Activated T-cell treated with anti-CD3 and anti-CD28 coated beads for 1 hour (primary cell): ENCODE results near the gene NACA2.
"Not testable (repeated sequence)": the region's sequence is repeated elsewhere in the genome, so short reads cannot be mapped to it uniquely, and the experiment has no call there.

Experiments
- DNase-seq: peaks from one replicate; pipeline ENCODE4 v3.0.0-alpha.2; 2020; ENCODE audit warnings: low read depth

The NACA2 gene

DNA sequence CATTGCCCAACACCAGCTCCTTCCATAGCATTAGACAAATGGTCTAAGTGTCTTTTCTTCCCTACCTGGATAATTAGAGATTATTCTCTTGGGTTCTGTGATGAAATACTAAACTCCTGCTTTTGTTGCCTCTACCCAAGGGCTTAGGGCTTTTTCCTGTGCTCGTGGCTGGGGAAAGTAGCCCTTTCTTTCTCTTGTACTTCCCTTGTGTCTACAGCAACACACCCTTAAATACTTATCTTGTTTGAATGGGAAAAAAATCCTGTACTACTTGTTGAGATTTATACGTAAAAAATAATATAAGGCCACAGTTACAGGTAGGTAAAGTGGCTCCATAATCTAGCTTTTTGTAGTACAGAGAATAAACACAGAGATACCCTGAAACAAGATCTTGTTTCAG, 7.0 kb upstream of the NACA2 start:
- no peak for DNase-seq

DNA sequence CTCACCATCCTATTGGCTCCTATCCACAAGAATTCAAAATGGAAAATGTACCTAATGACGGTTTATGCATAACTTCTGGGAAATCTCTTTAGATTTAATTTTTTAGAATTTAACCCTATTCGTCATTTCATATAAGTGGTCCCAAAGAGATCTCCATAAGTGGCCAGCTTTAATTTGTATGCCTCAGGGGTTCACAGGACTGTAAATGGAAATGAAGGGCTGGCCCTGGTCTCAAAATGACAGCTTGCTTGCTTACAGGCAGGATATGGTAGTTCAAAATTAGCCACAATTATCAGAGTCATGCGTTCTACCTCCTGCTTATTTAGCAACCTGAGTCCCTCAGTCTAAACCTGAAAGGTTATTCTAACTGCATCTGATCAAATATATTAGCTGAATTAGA, 6.6 kb upstream of the NACA2 start:
- no peak for DNase-seq

DNA sequence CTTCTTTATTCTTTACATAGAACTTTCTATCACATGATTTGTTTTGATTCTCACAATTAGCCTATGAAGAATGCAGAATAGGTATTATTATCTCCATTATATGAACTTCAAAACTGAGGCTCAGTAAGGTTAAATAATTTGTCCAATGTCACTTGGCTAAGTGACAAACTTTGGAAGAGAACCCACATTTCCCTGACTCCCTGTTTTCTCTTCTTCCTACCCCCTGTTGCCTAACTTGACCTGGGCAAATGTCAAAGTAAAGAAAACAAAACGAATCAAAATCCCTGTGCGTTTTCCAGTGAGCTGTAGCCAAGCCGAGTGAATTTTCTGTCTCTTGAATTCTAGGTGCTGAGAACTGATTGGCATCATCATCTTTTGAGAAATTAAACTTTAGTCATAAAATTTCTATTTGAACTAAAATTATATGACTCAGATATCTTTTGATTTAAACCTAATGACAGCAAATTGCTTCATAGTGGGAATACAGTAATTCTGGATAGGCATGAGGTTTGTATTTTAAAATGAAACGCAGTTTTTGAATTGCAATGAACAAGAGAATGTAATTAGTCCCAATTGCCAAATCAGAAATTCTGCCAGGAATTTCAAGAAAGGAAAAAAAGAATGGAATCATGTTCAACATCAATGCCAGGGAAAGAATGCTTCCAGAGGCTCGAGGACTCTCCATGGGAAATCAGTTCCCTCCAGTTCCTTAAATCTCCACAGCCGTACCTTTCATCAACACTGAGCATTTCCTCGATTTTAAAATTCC, 4.6 kb upstream of the NACA2 start:
- no peak for DNase-seq

DNA sequence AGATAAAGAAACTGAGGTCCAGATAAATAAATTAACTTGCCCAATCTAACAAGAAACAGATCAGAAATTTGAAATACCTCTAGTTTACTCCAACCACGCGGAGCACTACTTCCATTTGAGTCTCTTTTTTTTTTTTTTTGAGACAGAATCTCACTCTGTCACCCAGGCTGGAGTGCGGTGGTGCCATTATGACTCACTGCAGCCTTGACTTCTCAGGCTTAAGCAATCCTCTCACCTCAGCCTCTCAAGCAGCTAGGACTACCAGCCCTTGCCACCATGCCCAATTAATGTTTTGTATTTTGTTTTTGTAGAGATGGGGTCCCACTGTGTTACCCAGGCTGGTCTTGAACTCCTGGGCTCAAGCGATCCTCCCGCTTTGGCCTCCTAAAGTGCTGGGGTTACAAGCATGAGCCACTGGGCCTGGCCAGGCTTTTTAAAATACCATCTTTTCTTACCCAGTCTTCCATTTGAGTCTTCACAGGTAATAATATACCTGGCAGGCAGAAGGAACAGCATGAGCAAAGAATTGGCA, 3.3 kb upstream of the NACA2 start:
- no peak for DNase-seq

GRCh38 chr17:61593426-61593825, 2.4 kb upstream of the NACA2 start:
- DNase-seq = no peak

DNA sequence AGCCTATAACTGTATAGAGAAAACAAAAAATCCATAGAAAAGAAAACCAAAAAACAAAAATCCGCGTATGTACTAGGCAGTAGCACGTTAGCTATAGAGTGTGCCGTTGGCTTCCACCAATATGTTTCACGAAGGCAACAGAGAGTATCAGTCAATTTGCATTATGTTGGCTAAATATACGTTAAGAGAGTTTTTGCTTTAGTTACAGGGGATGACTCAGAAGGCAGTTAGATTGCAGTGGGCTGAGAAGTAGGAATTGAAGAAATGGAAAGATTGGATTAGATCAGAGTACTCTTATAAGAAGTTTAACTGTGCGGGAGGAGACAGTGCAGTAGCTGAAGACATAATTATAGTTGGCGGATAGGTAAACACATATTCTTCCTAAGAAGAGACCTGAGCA, 911 bp upstream of the NACA2 start:
- no peak for DNase-seq

DNA sequence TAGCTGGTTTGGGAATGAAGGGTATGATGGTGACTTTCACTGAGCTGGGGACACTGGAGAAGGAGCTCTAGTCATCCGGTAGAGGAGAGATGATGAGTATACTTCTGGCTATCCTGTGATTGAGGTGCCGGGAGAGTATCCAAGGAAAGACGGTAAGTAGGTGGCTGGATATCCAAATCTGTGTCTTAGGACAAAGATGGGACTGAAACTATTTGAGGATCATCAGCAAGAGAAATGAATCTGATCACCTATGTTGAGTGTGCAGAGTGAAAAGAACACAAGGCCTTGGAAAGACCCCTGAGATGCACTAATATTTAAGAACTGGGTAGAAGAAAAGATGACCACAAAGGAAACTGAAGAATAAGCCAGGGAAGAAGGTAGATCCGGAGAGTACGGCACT, 1.0 kb downstream of the NACA2 start:
- no peak for DNase-seq

DNA sequence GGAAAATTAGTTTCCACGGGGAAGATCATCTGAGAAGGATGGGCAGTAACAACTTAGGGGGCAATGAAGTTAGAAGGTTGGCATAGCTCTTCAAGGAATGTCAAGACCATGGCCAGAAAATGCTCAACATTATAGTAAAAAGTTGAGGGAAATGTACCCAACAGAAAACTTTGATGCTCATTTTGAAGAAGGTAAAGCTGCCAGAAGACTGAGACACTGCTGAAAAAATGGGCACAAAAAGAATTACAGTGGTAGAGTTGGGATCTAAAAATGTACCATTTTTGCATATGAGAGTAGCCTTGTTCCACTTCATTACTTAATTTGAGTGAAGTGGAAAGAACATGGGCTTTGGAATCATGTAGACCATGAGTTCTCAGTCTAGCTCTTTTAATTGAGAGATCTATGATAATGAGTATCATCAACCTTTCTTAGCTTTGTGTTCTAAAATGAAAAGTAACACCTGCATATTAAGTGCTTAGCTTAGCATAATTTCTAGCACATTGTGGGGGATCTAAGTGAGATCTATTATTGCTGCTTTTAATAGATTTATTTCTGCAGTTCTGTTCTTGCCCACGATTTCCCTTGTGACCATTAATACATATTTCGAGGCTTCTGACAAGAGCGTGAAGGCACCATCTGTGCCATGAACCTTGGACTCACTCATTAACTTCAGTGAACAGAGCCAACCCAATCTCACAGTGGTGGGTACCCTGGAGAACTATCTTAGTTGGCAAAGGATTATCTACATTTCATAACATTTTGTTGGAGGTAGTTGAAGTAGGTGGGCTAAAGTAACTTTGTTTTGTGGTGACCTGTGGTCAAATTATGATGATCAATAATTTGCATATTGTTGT, 3.0 kb downstream of the NACA2 start:
- DNase-seq = no peak

DNA sequence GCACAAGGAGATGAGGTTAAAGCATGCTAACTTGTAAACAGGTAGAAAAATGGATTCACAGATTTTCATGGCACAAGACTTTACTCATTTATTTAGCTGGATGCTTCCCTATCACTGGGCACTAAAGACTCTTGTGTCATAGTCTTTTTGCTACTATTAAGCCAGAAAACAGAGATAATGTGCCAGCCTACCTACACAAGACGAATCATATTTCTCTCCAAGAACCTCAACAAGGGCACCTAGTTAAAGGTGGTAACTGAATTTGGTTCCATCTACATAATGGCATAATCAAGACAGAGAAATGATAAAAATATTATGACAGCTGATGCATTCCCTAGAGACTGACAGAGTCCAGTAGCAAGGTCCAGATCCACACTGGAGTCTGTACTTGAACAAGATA, 3.8 kb downstream of the NACA2 start:
- DNase-seq = no peak

DNA sequence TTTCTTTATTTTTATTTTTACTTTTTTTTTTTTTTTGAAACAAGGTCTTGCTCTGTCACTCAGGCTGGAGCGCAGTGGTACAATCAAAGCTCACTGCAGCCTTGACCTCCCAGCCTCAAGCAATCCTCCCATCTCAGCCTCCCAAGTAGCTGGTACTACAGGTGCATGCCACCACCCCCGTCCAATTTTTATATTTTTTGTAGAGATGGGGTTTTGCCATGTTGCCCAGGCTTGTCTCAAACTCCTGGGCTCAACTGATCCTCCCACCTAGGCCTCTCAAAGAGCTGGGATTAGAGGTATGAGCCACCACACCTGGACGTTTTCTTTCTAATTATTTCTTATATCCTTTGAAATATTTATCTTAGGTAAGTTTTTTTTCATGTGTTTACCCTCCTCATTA, 4.4 kb downstream of the NACA2 start:
- not testable (repeated sequence) for DNase-seq

DNA sequence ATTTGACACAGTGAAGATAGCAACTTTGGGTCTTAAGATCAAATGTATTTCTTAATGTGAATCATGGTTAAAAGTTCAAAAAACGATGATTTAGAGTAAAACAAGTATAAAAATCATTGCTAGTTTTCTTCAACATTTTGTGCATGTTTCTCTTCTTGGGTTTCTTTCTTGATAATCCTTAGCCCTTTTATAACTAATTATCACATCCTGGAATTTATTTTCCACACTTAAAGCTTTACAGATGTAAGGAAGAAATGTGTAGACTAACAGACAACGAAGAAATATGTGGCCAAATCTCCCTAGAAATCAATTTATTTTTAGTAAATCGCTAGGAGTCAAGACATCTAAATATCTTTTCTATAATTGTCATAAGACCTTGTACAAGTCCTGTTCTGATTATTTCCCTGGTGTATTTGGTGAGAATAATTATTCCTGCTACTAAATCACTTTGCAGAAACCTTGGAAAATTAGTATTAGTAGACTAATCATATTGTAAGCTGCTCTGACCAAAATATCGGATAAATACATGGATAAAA, 4.9 kb downstream of the NACA2 start:
- DNase-seq = no peak

DNA sequence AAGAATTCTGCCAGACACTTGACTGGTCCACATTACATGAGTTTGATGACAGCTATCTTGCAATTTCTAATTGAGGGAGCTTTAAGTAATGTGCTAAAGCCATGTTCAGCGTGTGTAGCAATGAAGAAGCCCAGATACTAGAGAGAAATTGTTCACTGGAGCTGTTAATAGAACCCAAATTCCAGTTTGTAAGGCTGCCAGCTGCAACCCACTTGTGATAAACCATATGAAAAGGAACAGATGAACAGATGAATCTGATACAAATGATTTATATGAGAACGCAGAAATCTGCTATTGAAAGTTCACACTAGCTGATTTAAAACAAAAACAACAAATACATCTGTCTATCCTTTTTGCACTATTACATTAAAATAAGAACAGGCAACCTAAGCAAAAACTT, 6.2 kb downstream of the NACA2 start:
- no peak for DNase-seq

- DNase-seq = no peak
Measured at GRCh38 chr17:61584266-61584665, 6.8 kb downstream of the NACA2 start.

DNA sequence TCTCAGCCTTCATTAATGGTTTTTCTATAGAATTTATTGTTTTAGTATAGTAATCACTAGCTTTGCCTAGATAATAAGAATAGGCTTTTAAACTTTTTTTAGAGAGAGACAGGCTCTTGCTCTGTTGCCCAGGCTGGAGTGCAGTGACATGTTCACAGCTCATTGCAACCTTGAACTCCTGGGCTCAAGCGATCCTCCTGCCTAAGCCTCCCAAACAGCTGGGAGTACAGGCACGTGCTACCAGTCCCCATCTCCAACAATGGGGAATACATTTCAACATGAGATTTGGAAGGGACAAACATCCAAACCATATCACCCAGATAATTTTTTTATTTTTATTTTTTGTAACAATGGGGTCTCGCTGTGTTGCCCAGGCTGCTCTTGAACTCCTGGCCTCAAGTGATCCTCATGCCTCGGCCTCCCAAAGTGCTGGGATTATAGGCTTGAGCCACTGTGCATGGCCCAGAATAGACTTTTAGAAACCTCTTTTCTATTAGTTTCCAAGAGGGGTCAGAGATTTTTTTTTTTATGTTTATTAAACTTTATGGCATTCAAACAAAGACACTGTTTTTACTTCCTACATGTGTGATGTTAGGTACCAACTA, 7.3 kb downstream of the NACA2 start:
- no peak for DNase-seq

DNA sequence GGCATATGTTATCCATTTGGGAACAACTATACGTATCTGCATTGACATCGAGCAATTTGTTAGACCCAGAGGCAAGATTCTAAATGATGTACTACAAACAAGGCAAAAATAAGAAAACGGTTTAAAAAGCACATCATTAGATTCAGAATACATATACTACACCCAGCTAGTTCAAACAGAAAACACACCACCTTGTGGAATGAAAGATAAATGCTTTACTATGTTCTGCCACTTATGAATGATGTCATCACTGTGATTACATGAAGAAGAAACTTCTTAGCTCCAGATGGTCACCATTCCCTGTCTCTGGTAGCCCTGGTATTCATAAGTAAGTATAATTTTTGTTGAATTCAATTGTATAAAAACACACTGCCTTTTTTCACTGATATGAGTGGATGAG, 7.8 kb downstream of the NACA2 start:
- DNase-seq = no peak

DNA sequence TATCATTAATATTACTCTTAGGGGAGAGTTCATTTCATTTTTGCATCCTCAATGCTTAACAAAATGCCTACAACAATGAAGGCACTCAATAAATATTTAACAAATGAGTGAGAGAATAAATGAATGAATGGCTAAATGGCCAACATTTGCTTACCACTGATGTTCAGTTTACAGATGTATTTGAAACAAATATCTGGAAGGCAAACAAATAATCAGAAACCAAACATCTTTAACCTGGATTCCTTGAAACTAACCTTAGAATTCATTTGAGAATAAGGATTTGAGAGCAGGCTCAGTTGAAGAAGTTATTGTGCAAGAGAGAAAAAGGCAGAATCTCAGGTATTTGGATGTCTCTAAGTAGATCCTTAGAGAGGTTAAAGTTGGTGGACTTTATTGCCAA, 8.4 kb downstream of the NACA2 start:
- DNase-seq = no peak

DNA sequence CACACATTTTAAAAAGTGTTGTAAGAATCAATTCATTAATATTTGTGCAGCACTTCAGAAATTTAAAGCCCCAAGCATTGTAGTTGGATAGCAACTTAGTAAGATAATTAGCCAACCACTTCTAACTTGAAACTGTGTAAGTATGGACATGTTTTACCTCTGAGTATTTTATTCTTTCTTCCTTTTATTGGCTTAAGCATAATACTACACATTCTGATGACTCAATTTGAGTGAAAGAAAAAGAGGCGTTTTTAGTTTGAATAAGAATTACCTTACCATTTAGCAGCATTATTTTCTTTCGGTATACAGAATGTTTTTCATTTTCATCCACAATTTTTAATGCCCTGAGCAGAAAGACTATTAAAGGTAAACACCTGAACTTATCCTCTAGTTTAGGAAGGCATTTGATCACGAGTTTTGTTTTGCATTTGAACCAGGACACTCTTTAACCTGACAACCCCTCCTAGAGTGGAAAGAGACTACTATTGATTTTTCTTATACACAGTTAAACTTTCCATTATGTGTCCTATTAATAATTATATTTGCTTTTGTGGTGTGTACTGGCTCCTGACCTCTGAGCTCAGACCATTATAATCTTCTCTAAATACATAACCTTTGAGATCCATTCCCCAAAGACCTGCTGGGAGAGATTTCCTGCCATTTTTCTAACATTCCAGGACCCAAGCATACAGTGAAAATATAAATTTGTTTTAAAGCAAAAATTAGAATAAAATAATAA, 9.2 kb downstream of the NACA2 start:
- no peak for DNase-seq

- DNase-seq = no peak
Measured at GRCh38 chr17:61580502-61580901, 10.5 kb downstream of the NACA2 start.

DNA sequence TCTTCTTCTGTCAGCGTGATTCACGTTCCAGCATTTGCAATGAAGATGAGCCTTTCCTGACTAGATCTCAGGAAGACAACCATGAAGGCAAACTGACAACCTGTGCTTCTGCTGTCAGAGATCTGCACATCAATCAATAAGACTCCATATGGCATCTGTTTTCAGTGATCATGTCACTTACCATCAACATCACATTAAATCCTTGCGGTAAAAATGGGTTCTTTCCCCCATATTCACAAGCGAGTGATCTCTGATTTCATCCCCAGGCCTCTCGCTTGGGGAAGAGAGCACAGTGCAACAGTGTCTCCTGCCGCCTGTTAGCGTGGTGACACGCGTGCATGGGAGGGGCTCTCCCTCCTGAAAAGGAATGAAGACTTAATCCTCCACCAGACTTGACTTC, 11.1 kb downstream of the NACA2 start:
- DNase-seq = no peak

DNA sequence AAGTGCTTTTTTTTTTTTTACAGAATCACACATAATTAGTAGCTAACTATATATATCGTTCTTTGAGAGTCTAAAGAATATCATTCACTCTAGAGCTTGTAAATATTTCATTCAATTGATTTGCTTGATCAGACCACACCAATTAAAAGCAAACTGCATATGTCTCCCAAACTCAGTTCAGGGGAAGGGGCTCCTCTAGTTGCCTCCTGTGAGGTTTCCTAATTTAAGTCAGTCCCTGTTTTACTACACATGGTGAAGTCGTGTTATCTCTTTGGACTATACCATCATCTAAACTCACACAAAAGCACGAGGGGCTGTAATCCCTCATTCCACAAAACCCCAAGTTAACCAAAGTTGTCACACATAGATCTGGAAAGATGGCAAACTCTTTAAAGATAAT, 11.7 kb downstream of the NACA2 start:
- DNase-seq = no peak

GRCh38 chr17:61578645-61579044, 12.4 kb downstream of the NACA2 start:
- DNase-seq = no peak

DNA sequence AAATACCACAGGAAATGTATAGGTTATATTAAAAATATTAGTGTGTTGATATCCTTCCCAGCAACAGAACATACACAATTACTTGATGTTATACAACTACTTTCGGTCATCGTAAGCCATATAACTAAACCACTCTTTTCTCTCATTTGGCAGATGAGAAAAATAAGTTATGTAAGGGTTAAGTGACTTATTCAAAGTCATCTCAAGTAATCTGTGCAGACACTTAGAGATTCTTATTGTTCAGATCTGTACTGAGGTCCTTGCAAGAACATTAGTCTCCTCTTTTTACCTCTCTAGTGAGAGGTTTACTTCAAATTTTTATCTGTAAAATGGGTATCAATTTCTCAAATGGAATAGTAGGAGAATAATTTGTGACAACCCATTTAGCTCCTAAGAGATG, 15.0 kb downstream of the NACA2 start:
- DNase-seq = no peak
